IMR-90 (cell line): ENCODE data around the gene MAP2K5. TPM values are rescaled to one million over a fixed set of nuclear protein-coding genes. Genes with fewer than 3 reads are reported as not detected.

ENCODE experiments used
- ATAC-seq: fragments of 200-7000 bp; cut with Tn5 transposase; 2 replicates; pipeline ENCODE4 v1.9.1; 2020; ENCODE audit warnings: low read depth, mild to moderate bottlenecking, moderate library complexity
- BruUV-seq: library from RNA; stranded (reverse); fragments of 400-500 nt; replicated peaks from 2 replicates; lab custom pipeline; 2021; lab: Mats Ljungman, UMichigan
- CTCF ChIA-PET: fragments of 300-600 bp; formaldehyde crosslinking; extraction: SDS; loops from one replicate; lab custom pipeline; 2021; ENCODE audit warnings: antibody characterized with exemption; lab: Yijun Ruan, JAX
- POLR2A ChIA-PET: fragments of 300-600 bp; sonication (Branson Sonifier 250); formaldehyde crosslinking; loops from one replicate; lab custom pipeline; 2022; ENCODE audit warnings: antibody characterized with exemption; ENCODE audit not compliant: unreplicated experiment; lab: Charles Lee
- DNase-seq: peaks from one replicate; pipeline ENCODE4 v3.0.0; 2013
- H2AFZ ChIP-seq: replicated peaks from 2 replicates; pipeline ENCODE3; 2013; ENCODE audit warnings: low read length, mild to moderate bottlenecking; ENCODE audit not compliant: poor library complexity
- H2AK5ac ChIP-seq: 2 replicates; pipeline ENCODE4 v1.6.1; 2013; ENCODE audit warnings: low read depth, low read length, inconsistent platforms
- H2AK9ac ChIP-seq: replicated peaks from 2 replicates; pipeline ENCODE3; 2013; ENCODE audit warnings: mild to moderate bottlenecking, low read depth, low read length, moderate library complexity; ENCODE audit not compliant: poor library complexity
- H2BK120ac ChIP-seq: 2 replicates; pipeline ENCODE4 v1.6.1; 2013; ENCODE audit warnings: low read depth, low read length, inconsistent platforms
- H2BK15ac ChIP-seq: 3 replicates; pipeline ENCODE4 v1.6.1; 2013; ENCODE audit warnings: low read depth, low read length, inconsistent platforms
- H2BK20ac ChIP-seq: 2 replicates; pipeline ENCODE4 v1.6.1; 2013; ENCODE audit warnings: low read depth, mild to moderate bottlenecking, inconsistent platforms, low read length, moderate library complexity
- H2BK5ac ChIP-seq: 2 replicates; pipeline ENCODE4 v1.6.1; 2013; ENCODE audit warnings: mild to moderate bottlenecking, low read depth, low read length, inconsistent platforms; ENCODE audit not compliant: poor library complexity, severe bottlenecking
- H3K14ac ChIP-seq: replicated peaks from 2 replicates; pipeline ENCODE4 v1.6.1; 2013; ENCODE audit warnings: low read depth, low read length, inconsistent platforms
- H3K18ac ChIP-seq: 2 replicates; pipeline ENCODE4 v1.6.1; 2013; ENCODE audit warnings: low read depth, low read length, control low read depth
- H3K23ac ChIP-seq: 2 replicates; pipeline ENCODE4 v1.6.1; 2013; ENCODE audit warnings: low read depth, low read length, inconsistent platforms
- H3K27ac ChIP-seq: 2 replicates; pipeline ENCODE4 v1.5.1; 2013; ENCODE audit warnings: mild to moderate bottlenecking, control low read depth, low read length; ENCODE audit not compliant: insufficient read depth
- H3K27me3 ChIP-seq: 2 replicates; pipeline ENCODE4 v1.6.1; 2013; ENCODE audit warnings: low read length; ENCODE audit not compliant: control insufficient read depth, insufficient read depth
- H3K36me3 ChIP-seq: 2 replicates; pipeline ENCODE4 v1.6.1; 2013; ENCODE audit warnings: low read length, mixed read lengths; ENCODE audit not compliant: control insufficient read depth, insufficient read depth
- H3K4ac ChIP-seq: 2 replicates; pipeline ENCODE4 v1.6.1; 2013; ENCODE audit warnings: low read depth, low read length, inconsistent platforms
- H3K4me1 ChIP-seq: 2 replicates; pipeline ENCODE4 v1.6.1; 2013; ENCODE audit warnings: low read length, mixed read lengths; ENCODE audit not compliant: control insufficient read depth, insufficient read depth
- H3K4me2 ChIP-seq: 2 replicates; pipeline ENCODE4 v1.6.1; 2013; ENCODE audit warnings: low read depth, mild to moderate bottlenecking, control low read depth, low read length, moderate library complexity
- H3K4me3 ChIP-seq: 2 replicates; pipeline ENCODE4 v1.5.1; 2013; ENCODE audit warnings: low read depth, mild to moderate bottlenecking, control low read depth, low read length, moderate library complexity; ENCODE audit not compliant: insufficient read depth
- H3K56ac ChIP-seq: 2 replicates; pipeline ENCODE4 v1.6.1; 2013; ENCODE audit warnings: low read length, inconsistent platforms; ENCODE audit not compliant: insufficient read depth; ENCODE audit errors: extremely low read depth
- H3K79me1 ChIP-seq, 2 experiments: 2 replicates each; pipeline ENCODE4 v1.6.1; 2013; ENCODE audit warnings: low read length in 2 of 2, inconsistent platforms in 1 of 2, low read depth in 1 of 2
- H3K9ac ChIP-seq: 2 replicates; pipeline ENCODE4 v1.6.1; 2013; ENCODE audit warnings: low read depth, low read length, control low read depth
- H3K9me1 ChIP-seq: 2 replicates; pipeline ENCODE4 v1.6.1; 2013; ENCODE audit warnings: low read length, inconsistent platforms; ENCODE audit not compliant: insufficient read depth
- H3K9me3 ChIP-seq: 2 replicates; pipeline ENCODE4 v1.6.1; 2013; ENCODE audit warnings: low read length; ENCODE audit not compliant: control insufficient read depth, insufficient read depth
- H4K20me1 ChIP-seq: 2 replicates; pipeline ENCODE4 v1.6.1; 2013; ENCODE audit warnings: low read length, inconsistent platforms; ENCODE audit not compliant: insufficient read depth
- H4K5ac ChIP-seq: 2 replicates; pipeline ENCODE4 v1.6.1; 2013; ENCODE audit warnings: mild to moderate bottlenecking, low read depth, low read length, control low read depth
- H4K8ac ChIP-seq, 2 experiments: 2 replicates each; pipeline ENCODE4 v1.6.1; 2013; ENCODE audit warnings: low read depth in 2 of 2, low read length in 2 of 2, control low read depth in 1 of 2, inconsistent platforms in 1 of 2
- H4K91ac ChIP-seq: 2 replicates; pipeline ENCODE4 v1.6.1; 2013; ENCODE audit warnings: low read depth, low read length, inconsistent platforms; ENCODE audit not compliant: insufficient read depth
- CEBPB ChIP-seq: IDR thresholded peaks from 2 replicates; pipeline ENCODE4 v1.6.1; 2012; ENCODE audit warnings: low read depth, low read length, improper control_type of control experiment
- CHD1 ChIP-seq: IDR thresholded peaks from 2 replicates; pipeline ENCODE4 v1.6.1; 2012; ENCODE audit warnings: low read depth, low read length, improper control_type of control experiment
- MAFK ChIP-seq: IDR thresholded peaks from 2 replicates; pipeline ENCODE4 v1.6.1; 2012; ENCODE audit warnings: low read depth, low read length, improper control_type of control experiment
- MAZ ChIP-seq: IDR thresholded peaks from 2 replicates; pipeline ENCODE4 v1.6.1; 2012; ENCODE audit warnings: low read depth, mild to moderate bottlenecking, low read length, improper control_type of control experiment, moderate library complexity, borderline replicate concordance
- MXI1 ChIP-seq: IDR thresholded peaks from 2 replicates; pipeline ENCODE4 v1.6.1; 2012; ENCODE audit warnings: low read depth, mild to moderate bottlenecking, low read length, moderate library complexity, borderline replicate concordance
- RAD21 ChIP-seq: IDR thresholded peaks from 2 replicates; pipeline ENCODE4 v1.6.1; 2012; ENCODE audit warnings: low read length, improper control_type of control experiment
- RCOR1 ChIP-seq: IDR thresholded peaks from 2 replicates; pipeline ENCODE4 v1.6.1; 2012; ENCODE audit warnings: mild to moderate bottlenecking, low read length, improper control_type of control experiment; ENCODE audit not compliant: insufficient replicate concordance
- RFX5 ChIP-seq: IDR thresholded peaks from 2 replicates; pipeline ENCODE4 v1.8.0; 2012; ENCODE audit warnings: low read depth, mild to moderate bottlenecking, low read length, moderate library complexity
- WGBS, 2 experiments: methylation state at CpG; one replicate each; pipeline versions ENCODE4 v1.1.5 to v1.1.7; 2013; ENCODE audit warnings: missing lambda C conversion rate in 2 of 2; ENCODE audit not compliant: insufficient read length in 1 of 2; ENCODE audit errors: extremely low coverage in 2 of 2; 5-methylcytosine and 5-hydroxymethylcytosine counted together
- dilution Hi-C: fragments of 300-500 bp; cut with HindIII; formaldehyde crosslinking; loops from one replicate; pipeline ENCODE4 v1.14.3; 2018; ENCODE audit warnings: low sequenced_read_pairs; ENCODE audit not compliant: unreplicated experiment
- in situ Hi-C: fragments of 300-500 bp; cut with MboI; formaldehyde crosslinking; loops from 3 replicates; pipeline ENCODE4 v1.14.3; 2019; ENCODE audit warnings: low sequenced_read_pairs, inconsistent platforms, mixed read lengths
- intact Hi-C: fragments of 100-400 bp; cut with micrococcal nuclease; formaldehyde crosslinking; loops from 2 replicates; pipeline ENCODE4 v1.10.0; 2022
- polyA plus RNA-seq, 3 experiments: library from polyadenylated mRNA; depleted of rRNA; stranded (reverse); fragments of >200 nt; gene quantifications; 2 replicates each; pipeline ENCODE4 v1.2.3, GENCODE V29; 2012; ENCODE audit warnings: low replicate concordance in 1 of 3
- total RNA-seq: library from RNA; depleted of rRNA; stranded (reverse); fragments of >200 nt; gene quantifications from 2 replicates; pipeline ENCODE4 v1.2.3, GENCODE V29; 2012
- TF ChIP-seq, protein P1 (sequence below): fragments of 150-350 bp; IDR thresholded peaks from 2 replicates; pipeline ENCODE4 v1.6.1; 2016; ENCODE audit warnings: low read depth, mild to moderate bottlenecking, low read length, moderate library complexity, borderline replicate concordance
- TF ChIP-seq, protein P2 (sequence below): fragments of 150-350 bp; IDR thresholded peaks from 2 replicates; pipeline ENCODE4 v1.6.1; 2017; ENCODE audit warnings: mild to moderate bottlenecking, antibody characterized with exemption, low read length, low read depth
- TF ChIP-seq, protein P3 (sequence below): conservative IDR thresholded peaks from 2 replicates; pipeline ENCODE4 v1.5.1; 2012; ENCODE audit warnings: mild to moderate bottlenecking, low read depth, low read length, improper control_type of control experiment

MAP2K5 gene
- total and polyA plus RNA-seq, 2 of the 4 experiments (the other 2 are of a cell fraction), result 1.6 to 6.1 TPM

DNA sequence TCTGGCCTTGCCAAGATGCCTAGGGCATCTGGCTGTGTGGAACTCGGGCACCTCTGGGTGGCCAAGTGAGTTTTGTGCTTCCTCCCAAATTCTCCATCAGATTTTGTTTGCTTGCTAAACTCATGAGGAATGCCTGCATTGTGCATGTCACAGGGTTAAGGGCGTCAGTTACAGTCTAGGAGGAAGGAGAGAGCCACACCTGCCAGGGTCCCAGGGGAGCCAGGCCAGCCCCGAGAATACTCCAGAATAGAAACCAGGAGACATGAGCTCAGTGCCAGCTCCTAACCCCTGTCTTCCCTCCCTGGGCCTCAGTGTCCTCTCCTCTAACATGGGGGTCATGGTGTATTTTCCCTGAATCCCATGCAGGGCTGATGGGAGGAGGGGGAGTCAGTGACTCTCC lies 260.8 kb downstream of the MAP2K5 start:
- Histone ChIP-seq H3K27ac (no peak overlapping the region), H3K27me3 (no peaks in the 10 kb centered on the region), H3K18ac (no peak overlapping the region), H3K23ac (no peak overlapping the region), H4K91ac (no peak overlapping the region), H3K36me3 (peaks cover 2% of the 10 kb centered on the region; the same call in 1 of the 2 replicates), H3K14ac (no peak overlapping the region), H3K56ac (no peak overlapping the region), H3K4ac (no peak overlapping the region), H3K9me1 (peaks cover 5% of the 10 kb centered on the region; the same call in 1 of the 2 replicates), H4K5ac (no peak overlapping the region), H2BK5ac (no peak overlapping the region), H2BK15ac (no peak overlapping the region), H3K4me3 (no peak overlapping the region), H2BK120ac (no peak overlapping the region), H3K9me3 (no peaks in the 10 kb centered on the region), H3K4me1 (no peaks in the 10 kb centered on the region), H4K20me1 (0 out of 2 replicates have a peak, but pooled peaks cover 7% of the 10 kb centered on the region), H2AK5ac (no peak overlapping the region), H3K4me2 (no peak overlapping the region), H4K8ac (no peak overlapping the region), H2BK20ac (no peak overlapping the region), H2AK9ac (no peak overlapping the region), H3K9ac (no peak overlapping the region), H3K79me1 (no peaks in the 10 kb centered on the region; a peak in 1 of 4 replicates), H2AFZ (no peak overlapping the region)
- WGBS, 2 experiments, result 80% methylated on average over 1 of the region's 3 CpGs; no CpG with 5 or more reads in 1 of the 2 experiments
- POLR2A ChIA-PET, result no interaction called here
- in situ Hi-C loops (no loop called here), dilution Hi-C loops (no loop called here), intact Hi-C loops (no loop called here)
- no peak for TF ChIP-seq CHD1
- TF ChIP-seq MAZ, result no peak
- no peak for TF ChIP-seq RAD21
- no peak for TF ChIP-seq CEBPB
- TF ChIP-seq RFX5, result no peak
- TF ChIP-seq, protein P1, sequence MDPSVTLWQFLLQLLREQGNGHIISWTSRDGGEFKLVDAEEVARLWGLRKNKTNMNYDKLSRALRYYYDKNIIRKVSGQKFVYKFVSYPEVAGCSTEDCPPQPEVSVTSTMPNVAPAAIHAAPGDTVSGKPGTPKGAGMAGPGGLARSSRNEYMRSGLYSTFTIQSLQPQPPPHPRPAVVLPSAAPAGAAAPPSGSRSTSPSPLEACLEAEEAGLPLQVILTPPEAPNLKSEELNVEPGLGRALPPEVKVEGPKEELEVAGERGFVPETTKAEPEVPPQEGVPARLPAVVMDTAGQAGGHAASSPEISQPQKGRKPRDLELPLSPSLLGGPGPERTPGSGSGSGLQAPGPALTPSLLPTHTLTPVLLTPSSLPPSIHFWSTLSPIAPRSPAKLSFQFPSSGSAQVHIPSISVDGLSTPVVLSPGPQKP, result no peak
- TF ChIP-seq, protein P2, sequence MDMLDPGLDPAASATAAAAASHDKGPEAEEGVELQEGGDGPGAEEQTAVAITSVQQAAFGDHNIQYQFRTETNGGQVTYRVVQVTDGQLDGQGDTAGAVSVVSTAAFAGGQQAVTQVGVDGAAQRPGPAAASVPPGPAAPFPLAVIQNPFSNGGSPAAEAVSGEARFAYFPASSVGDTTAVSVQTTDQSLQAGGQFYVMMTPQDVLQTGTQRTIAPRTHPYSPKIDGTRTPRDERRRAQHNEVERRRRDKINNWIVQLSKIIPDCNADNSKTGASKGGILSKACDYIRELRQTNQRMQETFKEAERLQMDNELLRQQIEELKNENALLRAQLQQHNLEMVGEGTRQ, result no peak
- no peak for TF ChIP-seq MAFK
- TF ChIP-seq, protein P3, sequence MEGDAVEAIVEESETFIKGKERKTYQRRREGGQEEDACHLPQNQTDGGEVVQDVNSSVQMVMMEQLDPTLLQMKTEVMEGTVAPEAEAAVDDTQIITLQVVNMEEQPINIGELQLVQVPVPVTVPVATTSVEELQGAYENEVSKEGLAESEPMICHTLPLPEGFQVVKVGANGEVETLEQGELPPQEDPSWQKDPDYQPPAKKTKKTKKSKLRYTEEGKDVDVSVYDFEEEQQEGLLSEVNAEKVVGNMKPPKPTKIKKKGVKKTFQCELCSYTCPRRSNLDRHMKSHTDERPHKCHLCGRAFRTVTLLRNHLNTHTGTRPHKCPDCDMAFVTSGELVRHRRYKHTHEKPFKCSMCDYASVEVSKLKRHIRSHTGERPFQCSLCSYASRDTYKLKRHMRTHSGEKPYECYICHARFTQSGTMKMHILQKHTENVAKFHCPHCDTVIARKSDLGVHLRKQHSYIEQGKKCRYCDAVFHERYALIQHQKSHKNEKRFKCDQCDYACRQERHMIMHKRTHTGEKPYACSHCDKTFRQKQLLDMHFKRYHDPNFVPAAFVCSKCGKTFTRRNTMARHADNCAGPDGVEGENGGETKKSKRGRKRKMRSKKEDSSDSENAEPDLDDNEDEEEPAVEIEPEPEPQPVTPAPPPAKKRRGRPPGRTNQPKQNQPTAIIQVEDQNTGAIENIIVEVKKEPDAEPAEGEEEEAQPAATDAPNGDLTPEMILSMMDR, result no peak
- TF ChIP-seq MXI1, result no peak
- TF ChIP-seq RCOR1, result no peak
- no TSS peak for BruUV-seq
- DNase-seq (no peak), ATAC-seq (no peak)
- CTCF ChIA-PET, result no interaction called here
